H1 (cell line): ENCODE results near the gene INTS1. TPM values are rescaled to one million over a fixed set of nuclear protein-coding genes. Genes with fewer than 3 reads are reported as not detected.

Source experiments
- CTCF ChIA-PET: fragments of 300-600 bp; sonication (Branson Sonifier 250); formaldehyde crosslinking; loops from one replicate; lab custom pipeline; 2021; ENCODE audit not compliant: partially characterized antibody; lab: Charles Lee
- POLR2A ChIA-PET: fragments of 300-600 bp; sonication (Branson Sonifier 250); formaldehyde crosslinking; loops from one replicate; lab custom pipeline; 2021; ENCODE audit warnings: inconsistent platforms; ENCODE audit not compliant: partially characterized antibody; lab: Charles Lee
- DNase-seq, 2 experiments: peaks; one replicate each; pipeline versions ENCODE4 v3.0.0 to v3.0.0-alpha.2; 2010 to 2022; ENCODE audit warnings: low spot score in 2 of 2, low read depth in 1 of 2, mixed read lengths in 1 of 2
- FAIRE-seq: peaks from 2 replicates; lab custom pipeline; 2011; peaks lifted over from hg19 to GRCh38; lab: Jason Lieb, UNC
- H2AFZ ChIP-seq: 2 replicates; pipeline ENCODE4 v1.8.1; 2012; ENCODE audit warnings: low read length, inconsistent platforms
- H2AK5ac ChIP-seq: 2 replicates; pipeline ENCODE4 v1.6.1; 2013; ENCODE audit warnings: low read depth, low read length
- H2BK120ac ChIP-seq: replicated peaks from 2 replicates; pipeline ENCODE3; 2013; ENCODE audit warnings: low read depth, low read length, inconsistent platforms
- H2BK12ac ChIP-seq: 2 replicates; pipeline ENCODE4 v1.6.1; 2013; ENCODE audit warnings: low read depth, low read length
- H2BK15ac ChIP-seq: 2 replicates; pipeline ENCODE4 v1.6.1; 2013; ENCODE audit warnings: low read length
- H2BK20ac ChIP-seq: 2 replicates; pipeline ENCODE4 v1.6.1; 2013; ENCODE audit warnings: low read length
- H2BK5ac ChIP-seq: 2 replicates; pipeline ENCODE4 v1.6.1; 2013; ENCODE audit warnings: low read depth, low read length
- H3K14ac ChIP-seq: 2 replicates; pipeline ENCODE4 v1.6.1; 2013; ENCODE audit warnings: inconsistent platforms; ENCODE audit not compliant: insufficient read length
- H3K18ac ChIP-seq: 2 replicates; pipeline ENCODE4 v1.6.1; 2013; ENCODE audit warnings: low read length; ENCODE audit errors: extremely low read depth
- H3K23ac ChIP-seq: 2 replicates; pipeline ENCODE4 v1.6.1; 2013; ENCODE audit warnings: inconsistent platforms; ENCODE audit not compliant: insufficient read length
- H3K23me2 ChIP-seq: 2 replicates; pipeline ENCODE4 v1.6.1; 2013; ENCODE audit warnings: low read depth, low read length
- H3K27ac ChIP-seq: 2 replicates; pipeline ENCODE4 v1.6.1; 2011; ENCODE audit warnings: low read depth, low read length, inconsistent platforms
- H3K27me3 ChIP-seq, 4 experiments: replicated peaks in 1 of 4; 1 replicate in 1 of 4; 2 replicates in 3 of 4; pipeline versions ENCODE4 v1.6.1 to v1.8.1; 2011 to 2013; ENCODE audit warnings: low read length in 3 of 4, mild to moderate bottlenecking in 3 of 4, inconsistent platforms in 2 of 4, mixed read lengths in 2 of 4, moderate library complexity in 1 of 4; ENCODE audit not compliant: control insufficient read depth in 3 of 4, insufficient read depth in 3 of 4; ENCODE audit errors: extremely low read depth in 1 of 4
- H3K36me3 ChIP-seq, 4 experiments: 2 replicates each; pipeline versions ENCODE4 v1.6.1 to v1.8.1; 2011 to 2013; ENCODE audit warnings: mild to moderate bottlenecking in 4 of 4, low read length in 3 of 4, moderate library complexity in 2 of 4, control low read depth in 1 of 4, inconsistent platforms in 1 of 4; ENCODE audit not compliant: insufficient read depth in 4 of 4, control insufficient read depth in 2 of 4
- H3K4ac ChIP-seq: replicated peaks from 2 replicates; pipeline ENCODE3; 2013; ENCODE audit warnings: low read length, low read depth, mixed read lengths, inconsistent platforms; ENCODE audit not compliant: insufficient read length
- H3K4me1 ChIP-seq, 4 experiments: replicated peaks in 1 of 4; 1 replicate in 1 of 4; 2 replicates in 3 of 4; pipeline versions ENCODE4 v1.6.1 to v1.8.1; 2011 to 2013; ENCODE audit warnings: low read length in 3 of 4, inconsistent platforms in 2 of 4, mixed read lengths in 1 of 4; ENCODE audit not compliant: insufficient read depth in 4 of 4, control insufficient read depth in 3 of 4
- H3K4me2 ChIP-seq, 2 experiments: 2 replicates each; pipeline versions ENCODE4 v1.6.1 to v1.8.1; 2011 to 2013; ENCODE audit warnings: low read depth in 2 of 2, low read length in 2 of 2, control low read depth in 1 of 2, inconsistent platforms in 1 of 2, mild to moderate bottlenecking in 1 of 2; ENCODE audit not compliant: insufficient read depth in 1 of 2
- H3K4me3 ChIP-seq, 4 experiments: fragments of 200-600, 300-600 bp in 1 of 4; sonication (generic), shearing (Covaris generic), sonication (Bioruptor Twin) in 1 of 4; 2 replicates each; pipeline versions ENCODE4 v1.5.1 to v1.8.1; 2011 to 2016; ENCODE audit warnings: low read length in 4 of 4, low read depth in 3 of 4, control low read depth in 2 of 4, inconsistent platforms in 2 of 4, mild to moderate bottlenecking in 2 of 4, mixed read lengths in 1 of 4, moderate library complexity in 1 of 4; ENCODE audit not compliant: insufficient read depth in 2 of 4; ENCODE audit errors: extremely low read depth in 1 of 4
- H3K56ac ChIP-seq: replicated peaks from 2 replicates; pipeline ENCODE3; 2013; ENCODE audit warnings: low read depth, mild to moderate bottlenecking, mixed read lengths, low read length, inconsistent platforms; ENCODE audit not compliant: insufficient read length
- H3K79me1 ChIP-seq: 2 replicates; pipeline ENCODE4 v1.6.1; 2013; ENCODE audit warnings: low read depth, low read length, control low read depth
- H3K79me2 ChIP-seq, 2 experiments: 2 replicates each; pipeline versions ENCODE4 v1.6.1 to v1.8.1; 2012 to 2013; ENCODE audit warnings: low read length in 2 of 2, mild to moderate bottlenecking in 2 of 2, inconsistent platforms in 1 of 2; ENCODE audit not compliant: insufficient read depth in 2 of 2, control insufficient read depth in 1 of 2
- H3K9ac ChIP-seq, 4 experiments: replicated peaks in 1 of 4; 1 replicate in 1 of 4; 2 replicates in 3 of 4; pipeline versions ENCODE4 v1.6.1 to v1.8.1; 2011 to 2013; ENCODE audit warnings: low read depth in 3 of 4, low read length in 3 of 4, control low read depth in 2 of 4, mild to moderate bottlenecking in 2 of 4, moderate library complexity in 2 of 4, inconsistent platforms in 1 of 4; ENCODE audit errors: extremely low read depth in 1 of 4
- H3K9me3 ChIP-seq, 2 experiments: 2 replicates each; pipeline versions ENCODE4 v1.6.1 to v1.8.1; 2012 to 2013; ENCODE audit warnings: mild to moderate bottlenecking in 2 of 2, moderate library complexity in 2 of 2, control low read depth in 1 of 2, inconsistent platforms in 1 of 2, low read depth in 1 of 2, low read length in 1 of 2, mixed read lengths in 1 of 2; ENCODE audit not compliant: insufficient read depth in 2 of 2
- H4K20me1 ChIP-seq, 2 experiments: replicated peaks in 1 of 2; 2 replicates each; pipeline versions ENCODE3 to v1.8.1; 2011 to 2013; ENCODE audit warnings: inconsistent platforms in 2 of 2, low read length in 2 of 2, mild to moderate bottlenecking in 1 of 2; ENCODE audit not compliant: insufficient read depth in 2 of 2, control insufficient read depth in 1 of 2
- H4K5ac ChIP-seq: 2 replicates; pipeline ENCODE4 v1.6.1; 2013; ENCODE audit warnings: low read length, low read depth, mixed read lengths, inconsistent platforms; ENCODE audit not compliant: insufficient read length
- H4K8ac ChIP-seq: 2 replicates; pipeline ENCODE4 v1.8.0; 2013; ENCODE audit warnings: mild to moderate bottlenecking, moderate library complexity, low read length, inconsistent platforms; ENCODE audit not compliant: insufficient read depth; ENCODE audit errors: extremely low read depth
- H4K91ac ChIP-seq: replicated peaks from 2 replicates; pipeline ENCODE3; 2013; ENCODE audit warnings: low read length, mixed read lengths, inconsistent platforms; ENCODE audit not compliant: insufficient read length
- BACH1 ChIP-seq: IDR thresholded peaks from 2 replicates; pipeline ENCODE4 v1.6.1; 2012; ENCODE audit warnings: low read length, improper control_type of control experiment
- BCL11A ChIP-seq, 2 experiments: IDR thresholded peaks; one replicate each; pipeline ENCODE4 v1.6.1; 2011; ENCODE audit warnings: low read depth in 2 of 2, low read length in 2 of 2, mild to moderate bottlenecking in 2 of 2
- CBX5 ChIP-seq: fragments of 300-800, 300-1000 bp; sonication (generic); IDR thresholded peaks from 2 replicates; pipeline ENCODE4 v1.7.1; 2016; ENCODE audit warnings: antibody characterized with exemption, low read length, low read depth
- EP300 ChIP-seq, 2 experiments: IDR thresholded peaks; 1 replicate in 1 of 2; 2 replicates in 1 of 2; pipeline ENCODE4 v1.6.1; 2011 to 2012; ENCODE audit warnings: low read depth in 2 of 2, low read length in 2 of 2, mild to moderate bottlenecking in 2 of 2, borderline replicate concordance in 1 of 2, inconsistent platforms in 1 of 2, moderate library complexity in 1 of 2
- HDAC6 ChIP-seq: IDR thresholded peaks from one replicate; pipeline ENCODE4 v1.7.1; 2012; ENCODE audit warnings: low read depth, mild to moderate bottlenecking, inconsistent platforms, low read length, moderate library complexity
- KDM5A ChIP-seq: fragments of 200-600 bp; IDR thresholded peaks from 2 replicates; pipeline ENCODE4 v1.7.1; 2012; ENCODE audit warnings: mild to moderate bottlenecking, low read length, inconsistent platforms, mixed read lengths
- RNF2 ChIP-seq: fragments of 200-900, 300-1000 bp; sonication (generic); IDR thresholded peaks from 2 replicates; pipeline ENCODE4 v1.7.1; 2016; ENCODE audit warnings: borderline replicate concordance, low read depth, mild to moderate bottlenecking, antibody characterized with exemption, low read length; ENCODE audit not compliant: poor library complexity, severe bottlenecking; ENCODE audit errors: missing control alignments
- SAP30 ChIP-seq: fragments of 300-600 bp; sonication (generic); IDR thresholded peaks from 2 replicates; pipeline ENCODE4 v1.7.1; 2012; ENCODE audit warnings: low read length, moderate library complexity, mild to moderate bottlenecking, inconsistent platforms; ENCODE audit not compliant: insufficient read depth, insufficient replicate concordance
- SP1 ChIP-seq: IDR thresholded peaks from 2 replicates; pipeline ENCODE4 v1.6.1; 2011; ENCODE audit warnings: low read depth, low read length
- TBP ChIP-seq: IDR thresholded peaks from 2 replicates; pipeline ENCODE4 v1.6.1; 2011; ENCODE audit warnings: low read depth, low read length, improper control_type of control experiment
- ZNF274 ChIP-seq: IDR thresholded peaks from 2 replicates; pipeline ENCODE4 v1.7.0; 2012; ENCODE audit warnings: low read length, borderline replicate concordance; ENCODE audit errors: extremely low read depth
- WGBS, 2 experiments: shearing (Covaris generic) in 1 of 2; methylation state at CpG; one replicate each; pipeline versions ENCODE4 v1.1.6 to v1.1.7; 2013 to 2015; ENCODE audit warnings: low lambda C conversion rate in 2 of 2, mixed read lengths in 2 of 2, inconsistent platforms in 1 of 2, low coverage in 1 of 2, missing lambda C conversion rate in 1 of 2; ENCODE audit not compliant: insufficient replicate concordance in 2 of 2, insufficient coverage in 1 of 2, insufficient read length in 1 of 2; ENCODE audit errors: extremely low coverage in 1 of 2, missing lambda C conversion rate in 1 of 2; 5-methylcytosine and 5-hydroxymethylcytosine counted together
- polyA plus RNA-seq, 7 experiments: library from polyadenylated mRNA; depleted of rRNA in 3 of 7; stranded (reverse) in 5 of 7; unstranded in 2 of 7; fragments of >200 nt in 5 of 7; fragments of 200-250 nt in 2 of 7; gene quantifications; 1 replicate in 5 of 7; 2 replicates in 1 of 7; 4 replicates in 1 of 7; pipeline versions ENCODE4 v1.2.1 to v1.2.3, GENCODE V29; 2011 to 2013; ENCODE audit warnings: missing spikeins in 2 of 7, mixed read lengths in 2 of 7
- total RNA-seq: library from RNA; stranded (reverse); fragmentation: NEBNext Ultra II Directional; extraction: Animal tissue kit (Norgen Biotek cat#: 25700); gene quantifications from 2 replicates; pipeline ENCODE4 v1.2.1, GENCODE V29; 2021
- TF ChIP-seq, protein P1 (sequence below): IDR thresholded peaks from 2 replicates; pipeline ENCODE4 v1.6.1; 2012; ENCODE audit warnings: inconsistent platforms

Gene INTS1
- total and polyA plus RNA-seq, 2 of the 8 experiments (the other 6 are each of a cell fraction or from before 2014, with no cell fraction given) = 76.9 to 104 TPM

DNA sequence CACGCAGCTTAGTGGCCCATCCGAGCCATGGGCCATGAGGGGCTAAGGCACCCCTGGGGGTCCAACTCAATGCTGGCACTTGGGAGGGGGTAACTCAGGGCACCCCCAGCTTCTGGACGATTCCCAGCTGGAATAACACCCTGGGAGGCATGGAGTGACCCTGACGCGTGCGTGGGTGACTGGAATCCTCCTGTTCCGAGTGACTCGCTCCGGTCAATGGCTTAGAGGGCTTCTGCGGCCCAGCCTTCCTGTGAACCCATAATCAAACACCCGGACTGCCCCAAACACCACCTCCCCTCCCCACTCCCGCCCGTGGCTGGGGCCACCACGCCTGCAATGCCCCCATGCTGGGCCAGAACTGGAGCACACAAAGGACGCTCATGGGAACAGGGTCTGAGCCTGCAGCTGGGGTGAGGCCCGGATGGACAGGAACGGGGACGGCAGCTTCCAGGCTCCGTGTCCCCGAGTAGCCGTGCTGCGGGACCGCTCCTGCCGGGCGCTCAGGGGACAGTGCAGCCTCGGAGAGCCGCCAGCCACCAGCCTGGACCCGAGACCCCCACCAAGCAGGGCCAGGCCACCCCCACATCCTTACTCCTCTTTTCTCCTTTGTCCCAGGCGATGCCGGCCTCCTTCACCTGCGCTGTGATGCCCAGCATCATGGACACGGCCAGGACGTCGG is 8.5 kb downstream of the INTS1 start:
- POLR2A ChIA-PET = interaction anchor here (0.8 to 2.9 kb wide), 4 partner anchors 18 to 30 kb away, joined by 3 to 17 read pairs (median 6); no protein-coding TSS in a partner anchor

More for the DNA sequence above, 8.5 kb downstream of the INTS1 start:
- H3K9me3 ChIP-seq = no peaks in the 10 kb centered on the region
- H3K27ac ChIP-seq = no peak overlapping the region
- H2BK120ac ChIP-seq = no peak overlapping the region
- no peak overlapping the region for H2BK20ac ChIP-seq
- peaks cover 6 to 76% (median 44%) of the 10 kb centered on the region in 4 experiments; a peak in 6 of 8 replicates for H3K36me3 ChIP-seq
- peaks cover 8 to 11% of the 10 kb centered on the region in 2 experiments for H4K20me1 ChIP-seq
- no peak overlapping the region for H2BK15ac ChIP-seq
- CTCF ChIA-PET = no interaction called here
- H2AK5ac ChIP-seq = no peak overlapping the region
- no peak overlapping the region for H2AFZ ChIP-seq
- H3K79me1 ChIP-seq = peaks cover 1% of the 10 kb centered on the region; the same call in 1 of the 2 replicates
- FAIRE-seq (no peak), DNase-seq (no peak)
- no peak overlapping the region for H3K4me3 ChIP-seq
- no peak overlapping the region for H3K18ac ChIP-seq
- H2BK5ac ChIP-seq = no peak overlapping the region
- WGBS, 2 experiments = 87% methylated on average over 29 of the region's 34 CpGs; no CpG with 5 or more reads in 1 of the 2 experiments
- H3K4me1 ChIP-seq = no peaks in the 10 kb centered on the region
- no peak overlapping the region for H4K5ac ChIP-seq
- no peaks in the 10 kb centered on the region for H3K23me2 ChIP-seq
- H3K9ac ChIP-seq = no peak overlapping the region
- H4K8ac ChIP-seq = 0 out of 2 replicates have a peak overlapping the region, but pooled peaks have one; percentile 14
- H4K91ac ChIP-seq = no peak overlapping the region
- H3K56ac ChIP-seq = no peak overlapping the region
- H3K4me2 ChIP-seq = no peak overlapping the region
- no peak overlapping the region for H3K14ac ChIP-seq
- no peaks in the 10 kb centered on the region for H3K27me3 ChIP-seq
- no peak overlapping the region for H3K4ac ChIP-seq
- H3K79me2 ChIP-seq = no peaks in the 10 kb centered on the region; a peak in 1 of 4 replicates
- no peak overlapping the region for H2BK12ac ChIP-seq
- TF ChIP-seq ZNF274 = no peak
- TF ChIP-seq BCL11A (IDR thresholded peaks at IDR 0.05; ENCODE audit: low read depth in 2 of 2, low read length in 2 of 2) = no peak
- TF ChIP-seq SAP30 = no peak
- no peak for TF ChIP-seq EP300 (IDR thresholded peaks at IDR 0.05; ENCODE audit: borderline replicate concordance in 1 of 2, low read depth in 2 of 2, low read length in 2 of 2)
- no peak for TF ChIP-seq HDAC6
- no peak for TF ChIP-seq CBX5
- TF ChIP-seq KDM5A = no peak
- TF ChIP-seq, protein P1, sequence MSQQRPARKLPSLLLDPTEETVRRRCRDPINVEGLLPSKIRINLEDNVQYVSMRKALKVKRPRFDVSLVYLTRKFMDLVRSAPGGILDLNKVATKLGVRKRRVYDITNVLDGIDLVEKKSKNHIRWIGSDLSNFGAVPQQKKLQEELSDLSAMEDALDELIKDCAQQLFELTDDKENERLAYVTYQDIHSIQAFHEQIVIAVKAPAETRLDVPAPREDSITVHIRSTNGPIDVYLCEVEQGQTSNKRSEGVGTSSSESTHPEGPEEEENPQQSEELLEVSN = no peak
- TF ChIP-seq SP1 = no peak
- TF ChIP-seq TBP = no peak
- no peak for TF ChIP-seq BACH1
- TF ChIP-seq RNF2 = no peak
- TF ChIP-seq, all 59 proteins: peak for 0
- H3K23ac ChIP-seq = no peak overlapping the region
